HepG2 (cell line): ENCODE measurements around the gene COBL. TPM values are rescaled to one million over a fixed set of nuclear protein-coding genes. Genes with fewer than 3 reads are reported as not detected.

Experiments
- ATAC-seq: fragments of 200-7000 bp; cut with Tn5 transposase; 3 replicates; pipeline ENCODE4 v1.9.1; 2020; ENCODE audit warnings: mild to moderate bottlenecking, moderate library complexity
- BruUV-seq: library from RNA; stranded (reverse); fragments of 400-500 nt; replicated peaks from 2 replicates; lab custom pipeline; 2021; lab: Mats Ljungman, UMichigan
- CTCF ChIA-PET: fragments of 300-600 bp; formaldehyde crosslinking; extraction: SDS; loops from one replicate; lab custom pipeline; 2021; ENCODE audit warnings: low total read pairs, inconsistent platforms, low intra/inter-chr PET ratio; lab: Yijun Ruan, JAX
- POLR2A ChIA-PET: fragments of 350-600 bp; sonication (Branson Sonifier 250); formaldehyde crosslinking; loops from one replicate; lab custom pipeline; 2020; ENCODE audit warnings: antibody characterized with exemption, inconsistent platforms; lab: Yijun Ruan, JAX
- DNase-seq: peaks from one replicate; pipeline ENCODE4 v3.0.0-alpha.2; 2015; ENCODE audit warnings: low spot score
- FAIRE-seq: peaks from 3 replicates; lab custom pipeline; 2011; peaks lifted over from hg19 to GRCh38; lab: Jason Lieb, UNC
- H2AFZ ChIP-seq: one replicate; pipeline ENCODE4 v1.6.1; 2011; ENCODE audit warnings: low read length, inconsistent platforms
- H3K27ac ChIP-seq: fragments of 300-600 bp; 3 replicates; pipeline ENCODE4 v1.8.0; 2011; ENCODE audit warnings: mixed run types, mild to moderate bottlenecking, mixed read lengths, low read length, inconsistent platforms; ENCODE audit not compliant: insufficient read depth; ENCODE audit errors: extremely low read length
- H3K27me3 ChIP-seq, 2 experiments: fragments of 200-600 bp in 1 of 2; 2 replicates in 1 of 2; 3 replicates in 1 of 2; pipeline versions ENCODE4 v1.6.0 to v1.8.0; 2011; ENCODE audit warnings: low read length in 2 of 2, mild to moderate bottlenecking in 2 of 2, moderate library complexity in 2 of 2, inconsistent platforms in 1 of 2; ENCODE audit not compliant: insufficient read depth in 2 of 2, control insufficient read depth in 1 of 2
- H3K36me3 ChIP-seq, 2 experiments: fragments of 200-600 bp in 1 of 2; replicated peaks in 1 of 2; 2 replicates in 1 of 2; 3 replicates in 1 of 2; pipeline versions ENCODE4 v1.5.1 to v1.8.0; 2011; ENCODE audit warnings: low read length in 2 of 2, inconsistent platforms in 1 of 2; ENCODE audit not compliant: insufficient read depth in 2 of 2, control insufficient read depth in 1 of 2
- H3K4me1 ChIP-seq: 2 replicates; pipeline ENCODE4 v1.5.1; 2012; ENCODE audit warnings: low read length, inconsistent platforms; ENCODE audit not compliant: insufficient read depth
- H3K4me2 ChIP-seq: 2 replicates; pipeline ENCODE4 v1.6.0; 2011; ENCODE audit warnings: low read depth, low read length, inconsistent platforms
- H3K4me3 ChIP-seq, 3 experiments: fragments of 200-600 bp in 1 of 3; sonication (generic), shearing (Covaris generic) in 1 of 3; replicated peaks in 1 of 3; 2 replicates each; pipeline ENCODE4 v1.5.1; 2011 to 2016; ENCODE audit warnings: low read length in 3 of 3, inconsistent platforms in 2 of 3, low read depth in 2 of 3, mild to moderate bottlenecking in 2 of 3, control low read depth in 1 of 3, mixed read lengths in 1 of 3; ENCODE audit not compliant: insufficient read depth in 1 of 3
- H3K79me2 ChIP-seq: one replicate; pipeline ENCODE4 v1.6.1; 2011; ENCODE audit warnings: low read length, inconsistent platforms; ENCODE audit not compliant: insufficient read depth
- H3K9ac ChIP-seq: 2 replicates; pipeline ENCODE4 v1.6.0; 2011; ENCODE audit warnings: mild to moderate bottlenecking, low read depth, low read length, inconsistent platforms; ENCODE audit not compliant: insufficient read depth
- H3K9me3 ChIP-seq: 2 replicates; pipeline ENCODE4 v1.5.1; 2012; ENCODE audit warnings: mild to moderate bottlenecking, low read length
- H4K20me1 ChIP-seq: 2 replicates; pipeline ENCODE4 v1.6.0; 2011; ENCODE audit warnings: inconsistent platforms, mild to moderate bottlenecking, low read length, moderate library complexity; ENCODE audit not compliant: insufficient read depth
- DRAP1 ChIP-seq: IDR thresholded peaks from 2 replicates; pipeline ENCODE4 v1.6.1; 2016; ENCODE audit warnings: missing genetic modification reagents, missing compliant biosample characterization
- ETS1 ChIP-seq: sonication (generic); formaldehyde crosslinking; IDR thresholded peaks from 2 replicates; pipeline ENCODE4 v1.4.0; 2020; ENCODE audit warnings: missing genetic modification reagents
- PTBP1 ChIP-seq: fragments of 200-400 bp; formaldehyde crosslinking; IDR thresholded peaks from 2 replicates; pipeline ENCODE4 v1.6.1; 2018; ENCODE audit warnings: low read length, low read depth; ENCODE audit not compliant: poor library complexity, severe bottlenecking
- SKI ChIP-seq: fragments of 450-650 bp; IDR thresholded peaks from one replicate; pipeline ENCODE4 v1.6.1; 2018; ENCODE audit warnings: mild to moderate bottlenecking; ENCODE audit not compliant: partially characterized antibody
- SMARCE1 ChIP-seq: fragments of 450-650 bp; IDR thresholded peaks from 2 replicates; pipeline ENCODE4 v1.6.1; 2017; ENCODE audit warnings: borderline replicate concordance
- ZMAT3 ChIP-seq: sonication (generic); formaldehyde crosslinking; conservative IDR thresholded peaks from 2 replicates; pipeline ENCODE4 v1.7.0; 2021; ENCODE audit warnings: missing genetic modification reagents
- ZNF121 ChIP-seq: sonication (generic); formaldehyde crosslinking; IDR thresholded peaks from 2 replicates; pipeline ENCODE4 v1.5.0; 2020; ENCODE audit warnings: mild to moderate bottlenecking, missing genetic modification reagents
- ZNF264 ChIP-seq: sonication (generic); formaldehyde crosslinking; IDR thresholded peaks from 2 replicates; pipeline ENCODE4 v1.4.0; 2020; ENCODE audit warnings: missing genetic modification reagents
- ZNF335 ChIP-seq: sonication (generic); formaldehyde crosslinking; IDR thresholded peaks from 2 replicates; pipeline ENCODE4 v1.4.0; 2020; ENCODE audit warnings: missing genetic modification reagents
- ZNF552 ChIP-seq: sonication (generic); formaldehyde crosslinking; IDR thresholded peaks from 2 replicates; pipeline ENCODE4 v1.9.0; 2022; ENCODE audit warnings: missing genetic modification reagents, mild to moderate bottlenecking, borderline replicate concordance
- WGBS: methylation state at CpG from one replicate; pipeline ENCODE4 v1.1.6; 2017; ENCODE audit warnings: low lambda C conversion rate; 5-methylcytosine and 5-hydroxymethylcytosine counted together
- in situ Hi-C: cut with HindIII; loops from 2 replicates; pipeline ENCODE4 v1.10.0; 2017; ENCODE audit warnings: low pct_unique_long_range_greater_than_20kb; ENCODE audit not compliant: extremely low pct_ligation_motif_present
- intact Hi-C: fragments of 100-400 bp; cut with micrococcal nuclease; formaldehyde crosslinking; loops from one replicate; pipeline ENCODE4 v1.10.0; 2022; ENCODE audit not compliant: unreplicated experiment
- polyA plus RNA-seq, 8 experiments: library from polyadenylated mRNA; depleted of rRNA in 3 of 8; stranded (reverse) in 7 of 8; unstranded in 1 of 8; fragments of >200 nt; fragmentation: Illumina TruSeq in 4 of 8; extraction: Trizol in 4 of 8; gene quantifications; 2 replicates each; pipeline versions ENCODE4 v1.2.1 to v1.2.3, GENCODE V29; 2011 to 2016; ENCODE audit warnings: low read depth in 4 of 8, missing spikeins in 1 of 8, mixed read lengths in 1 of 8; ENCODE audit not compliant: insufficient read depth in 1 of 8
- total RNA-seq, 5 experiments: library from RNA; depleted of rRNA; stranded (reverse); fragments of >200 nt; fragmentation: Illumina TruSeq; extraction: Trizol; gene quantifications; 2 replicates each; pipeline ENCODE4 v1.2.3, GENCODE V29; 2016; ENCODE audit warnings: low read depth in 1 of 5
- TF ChIP-seq, protein P1 (sequence below): IDR thresholded peaks from 2 replicates; pipeline ENCODE4 v1.6.1; 2012; ENCODE audit warnings: low read depth, low read length, improper control_type of control experiment
- TF ChIP-seq, protein P2 (sequence below): sonication (generic); formaldehyde crosslinking; IDR thresholded peaks from 2 replicates; pipeline ENCODE4 v1.5.0; 2020; ENCODE audit warnings: mild to moderate bottlenecking, missing genetic modification reagents
- TF ChIP-seq, protein P3 (sequence below): sonication (generic); formaldehyde crosslinking; IDR thresholded peaks from 2 replicates; pipeline ENCODE4 v1.4.0; 2020; ENCODE audit warnings: missing genetic modification reagents, borderline replicate concordance

COBL gene
- total and polyA plus RNA-seq, 2 of the 13 experiments (the other 11 are each of a cell fraction or from before 2014, with no cell fraction given): 3.8 to 4.9 TPM

- TF ChIP-seq, protein P1, sequence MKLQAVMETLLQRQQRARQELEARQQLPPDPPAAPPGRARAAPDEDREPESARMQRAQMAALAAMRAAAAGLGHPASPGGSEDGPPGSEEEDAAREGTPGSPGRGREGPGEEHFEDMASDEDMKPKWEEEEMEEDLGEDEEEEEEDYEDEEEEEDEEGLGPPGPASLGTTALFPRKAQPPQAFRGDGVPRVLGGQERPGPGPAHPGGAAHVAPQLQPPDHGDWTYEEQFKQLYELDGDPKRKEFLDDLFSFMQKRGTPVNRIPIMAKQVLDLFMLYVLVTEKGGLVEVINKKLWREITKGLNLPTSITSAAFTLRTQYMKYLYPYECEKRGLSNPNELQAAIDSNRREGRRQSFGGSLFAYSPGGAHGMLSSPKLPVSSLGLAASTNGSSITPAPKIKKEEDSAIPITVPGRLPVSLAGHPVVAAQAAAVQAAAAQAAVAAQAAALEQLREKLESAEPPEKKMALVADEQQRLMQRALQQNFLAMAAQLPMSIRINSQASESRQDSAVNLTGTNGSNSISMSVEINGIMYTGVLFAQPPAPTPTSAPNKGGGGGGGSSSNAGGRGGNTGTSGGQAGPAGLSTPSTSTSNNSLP: no peak
- no peak for TF ChIP-seq PTBP1
- TF ChIP-seq ZNF264: no peak
- TF ChIP-seq, protein P2, sequence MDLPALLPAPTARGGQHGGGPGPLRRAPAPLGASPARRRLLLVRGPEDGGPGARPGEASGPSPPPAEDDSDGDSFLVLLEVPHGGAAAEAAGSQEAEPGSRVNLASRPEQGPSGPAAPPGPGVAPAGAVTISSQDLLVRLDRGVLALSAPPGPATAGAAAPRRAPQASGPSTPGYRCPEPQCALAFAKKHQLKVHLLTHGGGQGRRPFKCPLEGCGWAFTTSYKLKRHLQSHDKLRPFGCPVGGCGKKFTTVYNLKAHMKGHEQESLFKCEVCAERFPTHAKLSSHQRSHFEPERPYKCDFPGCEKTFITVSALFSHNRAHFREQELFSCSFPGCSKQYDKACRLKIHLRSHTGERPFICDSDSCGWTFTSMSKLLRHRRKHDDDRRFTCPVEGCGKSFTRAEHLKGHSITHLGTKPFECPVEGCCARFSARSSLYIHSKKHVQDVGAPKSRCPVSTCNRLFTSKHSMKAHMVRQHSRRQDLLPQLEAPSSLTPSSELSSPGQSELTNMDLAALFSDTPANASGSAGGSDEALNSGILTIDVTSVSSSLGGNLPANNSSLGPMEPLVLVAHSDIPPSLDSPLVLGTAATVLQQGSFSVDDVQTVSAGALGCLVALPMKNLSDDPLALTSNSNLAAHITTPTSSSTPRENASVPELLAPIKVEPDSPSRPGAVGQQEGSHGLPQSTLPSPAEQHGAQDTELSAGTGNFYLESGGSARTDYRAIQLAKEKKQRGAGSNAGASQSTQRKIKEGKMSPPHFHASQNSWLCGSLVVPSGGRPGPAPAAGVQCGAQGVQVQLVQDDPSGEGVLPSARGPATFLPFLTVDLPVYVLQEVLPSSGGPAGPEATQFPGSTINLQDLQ: no peak
Measured at GRCh38 chr7:51301806-51302205, 14.8 kb downstream of the COBL start (continued).

GRCh38 chr7:51300762-51301674 lies 15.6 kb downstream of the COBL start:
- peaks cover 8% of the 10 kb centered on the region; the same call in 1 of the 2 replicates for H4K20me1 ChIP-seq
- H3K4me3 ChIP-seq: no peak overlapping the region
- peaks cover 34% of the 10 kb centered on the region for H3K79me2 ChIP-seq
- no peak overlapping the region for H3K27ac ChIP-seq
- no peak for ATAC-seq
- H3K4me1 ChIP-seq: peaks cover under 1% of the 10 kb centered on the region; the same call in 1 of the 2 replicates
- no peak overlapping the region for H2AFZ ChIP-seq
- H3K9me3 ChIP-seq: no peaks in the 10 kb centered on the region
- intact Hi-C loops: no loop called here
- 92% methylated on average over 16 of the region's 30 CpGs for WGBS
- POLR2A ChIA-PET: no interaction called here
- H3K9ac ChIP-seq: no peak overlapping the region
- no peak for DNase-seq
- H3K4me2 ChIP-seq: no peak overlapping the region
- FAIRE-seq: no peak
- in situ Hi-C loops: no loop called here
- no peaks in the 10 kb centered on the region for H3K36me3 ChIP-seq
- CTCF ChIA-PET: interaction anchor here (0.5 kb wide), 1 partner anchor 77 kb away, joined by 3 read pairs; no protein-coding TSS in a partner anchor
- BruUV-seq: no TSS peak
- H3K27me3 ChIP-seq: no peaks in the 10 kb centered on the region
- TF ChIP-seq ZMAT3 (CRISPR knock-in tag) (no peak), DRAP1 (CRISPR knock-in tag) (no peak), ZNF552 (CRISPR knock-in tag) (no peak), ETS1 (CRISPR knock-in tag) (no peak), SKI (no peak), SMARCE1 (no peak), ZNF121 (no peak), ZNF335 (CRISPR knock-in tag) (no peak)
- TF ChIP-seq, protein P3, sequence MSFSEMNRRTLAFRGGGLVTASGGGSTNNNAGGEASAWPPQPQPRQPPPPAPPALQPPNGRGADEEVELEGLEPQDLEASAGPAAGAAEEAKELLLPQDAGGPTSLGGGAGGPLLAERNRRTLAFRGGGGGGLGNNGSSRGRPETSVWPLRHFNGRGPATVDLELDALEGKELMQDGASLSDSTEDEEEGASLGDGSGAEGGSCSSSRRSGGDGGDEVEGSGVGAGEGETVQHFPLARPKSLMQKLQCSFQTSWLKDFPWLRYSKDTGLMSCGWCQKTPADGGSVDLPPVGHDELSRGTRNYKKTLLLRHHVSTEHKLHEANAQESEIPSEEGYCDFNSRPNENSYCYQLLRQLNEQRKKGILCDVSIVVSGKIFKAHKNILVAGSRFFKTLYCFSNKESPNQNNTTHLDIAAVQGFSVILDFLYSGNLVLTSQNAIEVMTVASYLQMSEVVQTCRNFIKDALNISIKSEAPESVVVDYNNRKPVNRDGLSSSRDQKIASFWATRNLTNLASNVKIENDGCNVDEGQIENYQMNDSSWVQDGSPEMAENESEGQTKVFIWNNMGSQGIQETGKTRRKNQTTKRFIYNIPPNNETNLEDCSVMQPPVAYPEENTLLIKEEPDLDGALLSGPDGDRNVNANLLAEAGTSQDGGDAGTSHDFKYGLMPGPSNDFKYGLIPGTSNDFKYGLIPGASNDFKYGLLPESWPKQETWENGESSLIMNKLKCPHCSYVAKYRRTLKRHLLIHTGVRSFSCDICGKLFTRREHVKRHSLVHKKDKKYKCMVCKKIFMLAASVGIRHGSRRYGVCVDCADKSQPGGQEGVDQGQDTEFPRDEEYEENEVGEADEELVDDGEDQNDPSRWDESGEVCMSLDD (CRISPR knock-in tag): no peak
